Measurements from ENCODE around the gene SMARCB1.

DNA sequence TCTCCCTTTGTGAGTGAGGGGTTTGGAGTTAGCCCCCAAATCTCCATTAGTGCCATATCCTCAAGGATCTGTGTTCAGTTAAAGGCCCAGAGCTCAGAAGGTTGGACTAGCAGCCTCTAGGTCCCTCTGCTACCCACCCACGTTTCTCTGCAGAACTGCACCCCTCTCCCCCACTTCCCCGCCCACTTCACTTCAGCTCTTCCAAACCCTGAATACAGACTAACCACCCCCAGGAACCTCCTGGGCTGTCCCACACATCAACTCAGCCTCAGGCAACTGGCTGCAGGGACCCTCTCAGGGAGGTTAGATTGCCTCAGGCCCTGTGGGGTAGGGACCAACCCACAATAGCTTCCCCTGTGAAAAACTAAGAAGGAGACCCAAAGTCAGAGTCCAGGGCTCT lies 33.4 kb upstream of the SMARCB1 start:
- TF ChIP-seq, protein P1, sequence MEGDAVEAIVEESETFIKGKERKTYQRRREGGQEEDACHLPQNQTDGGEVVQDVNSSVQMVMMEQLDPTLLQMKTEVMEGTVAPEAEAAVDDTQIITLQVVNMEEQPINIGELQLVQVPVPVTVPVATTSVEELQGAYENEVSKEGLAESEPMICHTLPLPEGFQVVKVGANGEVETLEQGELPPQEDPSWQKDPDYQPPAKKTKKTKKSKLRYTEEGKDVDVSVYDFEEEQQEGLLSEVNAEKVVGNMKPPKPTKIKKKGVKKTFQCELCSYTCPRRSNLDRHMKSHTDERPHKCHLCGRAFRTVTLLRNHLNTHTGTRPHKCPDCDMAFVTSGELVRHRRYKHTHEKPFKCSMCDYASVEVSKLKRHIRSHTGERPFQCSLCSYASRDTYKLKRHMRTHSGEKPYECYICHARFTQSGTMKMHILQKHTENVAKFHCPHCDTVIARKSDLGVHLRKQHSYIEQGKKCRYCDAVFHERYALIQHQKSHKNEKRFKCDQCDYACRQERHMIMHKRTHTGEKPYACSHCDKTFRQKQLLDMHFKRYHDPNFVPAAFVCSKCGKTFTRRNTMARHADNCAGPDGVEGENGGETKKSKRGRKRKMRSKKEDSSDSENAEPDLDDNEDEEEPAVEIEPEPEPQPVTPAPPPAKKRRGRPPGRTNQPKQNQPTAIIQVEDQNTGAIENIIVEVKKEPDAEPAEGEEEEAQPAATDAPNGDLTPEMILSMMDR (IDR thresholded peaks at IDR 0.05): no peak
- no peak for TF ChIP-seq POLR2AphosphoS5 (IDR thresholded peaks at IDR 0.05)
- no peak for TF ChIP-seq EP300 (IDR thresholded peaks at IDR 0.05; ENCODE audit: low read depth)
- no peak for TF ChIP-seq POLR2A (IDR thresholded peaks at IDR 0.05)

All from transverse colon (tissue), 4 donors.